Posterior cingulate gyrus (tissue), 11 donors: Measurements from ENCODE around the gene CADPS.

Experiments
- DNase-seq, 10 donors: peaks; one replicate each; pipeline versions ENCODE4 v3.0.0 to v3.0.0-alpha.2; 2020 to 2021; ENCODE audit warnings: mixed read lengths in 3 of 10
- intact Hi-C: fragments of 100-400 bp; cut with DNase I; formaldehyde crosslinking; loops from one replicate; pipeline ENCODE4 v1.15.1; 2023

The CADPS gene

GRCh38 chr3:62758296-62759066 lies 116.7 kb downstream of the CADPS start:
- intact Hi-C loops = no loop called here
- DNase-seq = no peak

- intact Hi-C loops = no loop called here
- DNase-seq = no peak
These were observed 118.2 kb downstream of the CADPS start for GRCh38 chr3:62757045-62757444.

GRCh38 chr3:62755285-62755684 lies 119.9 kb downstream of the CADPS start:
- DNase-seq = peak in 1 of 10 donors; percentile 58
- intact Hi-C loops = no loop called here

- DNase-seq = no peak
- intact Hi-C loops = no loop called here
These were observed 125.6 kb downstream of the CADPS start for GRCh38 chr3:62749657-62750056.

GRCh38 chr3:62749130-62749529 lies 126.1 kb downstream of the CADPS start:
- DNase-seq = no peak
- intact Hi-C loops = no loop called here

- intact Hi-C loops = no loop called here
- no peak for DNase-seq
These were observed 137.8 kb downstream of the CADPS start for GRCh38 chr3:62737449-62737848.

- DNase-seq = no peak
- intact Hi-C loops = no loop called here
These were observed 139.7 kb downstream of the CADPS start for GRCh38 chr3:62735510-62735909.

- DNase-seq = no peak
- intact Hi-C loops = no loop called here
These were observed 142.9 kb downstream of the CADPS start for GRCh38 chr3:62732183-62732904.

- intact Hi-C loops = no loop called here
- DNase-seq = no peak
These were observed 147.2 kb downstream of the CADPS start for GRCh38 chr3:62727981-62728380.

GRCh38 chr3:62727536-62727935 lies 147.7 kb downstream of the CADPS start:
- no peak for DNase-seq
- intact Hi-C loops = no loop called here

- intact Hi-C loops = no loop called here
These were observed 150.7 kb downstream of the CADPS start for GRCh38 chr3:62724503-62724902.

GRCh38 chr3:62723914-62724217 lies 151.3 kb downstream of the CADPS start:
- intact Hi-C loops = no loop called here
- no peak for DNase-seq

More at GRCh38 chr3:62724503-62724902, 150.7 kb downstream of the CADPS start:
- peak in 2 of 10 donors; percentile 15 to 73 for DNase-seq

- peak in 9 of 10 donors; percentile 11 to 93 (median 47) for DNase-seq
- intact Hi-C loops = no loop called here
These were observed 151.9 kb downstream of the CADPS start for GRCh38 chr3:62723166-62723913.

- no peak for DNase-seq
- intact Hi-C loops = no loop called here
These were observed 152.9 kb downstream of the CADPS start for GRCh38 chr3:62722344-62722743.

- peak in 8 of 10 donors; percentile 37 to 94 (median 60) for DNase-seq
- intact Hi-C loops = no loop called here
These were observed 156.5 kb downstream of the CADPS start for GRCh38 chr3:62718515-62719320.

- intact Hi-C loops = no loop called here
- DNase-seq = no peak
These were observed 157.2 kb downstream of the CADPS start for GRCh38 chr3:62718011-62718410.

- DNase-seq = no peak
- intact Hi-C loops = no loop called here
These were observed 162.5 kb downstream of the CADPS start for GRCh38 chr3:62712746-62713145.

GRCh38 chr3:62710751-62711150 lies 164.5 kb downstream of the CADPS start:
- DNase-seq = no peak
- intact Hi-C loops = no loop called here

- DNase-seq = no peak
- intact Hi-C loops = no loop called here
These were observed 166.4 kb downstream of the CADPS start for GRCh38 chr3:62708638-62709373.

- DNase-seq = no peak
- intact Hi-C loops = no loop called here
These were observed 169.5 kb downstream of the CADPS start for GRCh38 chr3:62705721-62706120.
